ENCODE results near the gene SORCS2. TPM values are rescaled to one million over a fixed set of nuclear protein-coding genes. Genes with fewer than 3 reads are reported as not detected.
A peak's percentile ranks its signal among the peaks of the same experiment; 100 is the strongest.

The SORCS2 gene
- total RNA-seq, 1 donor from 2014 or later = 13.8 TPM

- H3K36me3 Mint-ChIP-seq (ENCODE audit: low read depth, unreplicated experiment) = peaks cover under 1% of the 10 kb centered on the region
- peaks cover 44% of the 10 kb centered on the region for H3K27me3 Mint-ChIP-seq (ENCODE audit: low read depth, unreplicated experiment)
- Histone ChIP-seq H3K9me3 (ENCODE audit: insufficient read depth, low read depth, low read length) (no peaks in the 10 kb centered on the region), H3K27me3 (ENCODE audit: insufficient read depth, low read length) (peaks cover 3% of the 10 kb centered on the region), H3K4me1 (ENCODE audit: insufficient read depth, low read length) (peaks cover 26% of the 10 kb centered on the region), H2AFZ (ENCODE audit: low read depth, low read length) (no peak overlapping the region), H3K9ac (ENCODE audit: low read length) (no peak overlapping the region), H4K20me1 (ENCODE audit: insufficient read depth, low read length) (no peaks in the 10 kb centered on the region), H3K79me2 (ENCODE audit: insufficient read depth, low read length) (no peaks in the 10 kb centered on the region), H3K4me2 (ENCODE audit: low read length) (no peak overlapping the region), H3K36me3 (ENCODE audit: insufficient read depth, low read length) (no peaks in the 10 kb centered on the region), H3K4me3 (ENCODE audit: insufficient read depth, low read depth, low read length) (no peak overlapping the region), H3K27ac (ENCODE audit: low read depth, low read length) (no peak overlapping the region)
- H3K9me3 Mint-ChIP-seq (ENCODE audit: unreplicated experiment) = peaks cover under 1% of the 10 kb centered on the region
- no peak overlapping the region for H3K27ac Mint-ChIP-seq (ENCODE audit: unreplicated experiment)
- no peak overlapping the region for H3K4me3 Mint-ChIP-seq (ENCODE audit: unreplicated experiment)
- FAIRE-seq (no peak), DNase-seq (ENCODE audit: low read depth) (no peak)
- TF ChIP-seq EZH2 (IDR thresholded peaks at IDR 0.05; ENCODE audit: insufficient read depth, low read length) (no peak), CTCF (IDR thresholded peaks at IDR 0.05; ENCODE audit: insufficient read depth, low read depth, low read length) (no peak)
- peaks cover 1% of the 10 kb centered on the region for H3K4me1 Mint-ChIP-seq (ENCODE audit: low read depth, unreplicated experiment)
These were observed 465.4 kb downstream of the SORCS2 start for GRCh38 chr4:7657545-7658297.

- TF ChIP-seq EZH2 (IDR thresholded peaks at IDR 0.05; ENCODE audit: insufficient read depth, low read length) (no peak), CTCF (IDR thresholded peaks at IDR 0.05; ENCODE audit: insufficient read depth, low read depth, low read length) (no peak)
- H3K9me3 ChIP-seq (ENCODE audit: insufficient read depth, low read depth, low read length) = no peaks in the 10 kb centered on the region
- peaks cover 4% of the 10 kb centered on the region for H3K9me3 Mint-ChIP-seq (ENCODE audit: unreplicated experiment)
- FAIRE-seq (no peak), DNase-seq (ENCODE audit: low read depth) (peak; percentile 66)
- no peak overlapping the region for H3K27ac ChIP-seq (ENCODE audit: low read depth, low read length)
- H3K27me3 Mint-ChIP-seq (ENCODE audit: low read depth, unreplicated experiment) = peaks cover 52% of the 10 kb centered on the region
- H3K79me2 ChIP-seq (ENCODE audit: insufficient read depth, low read length) = no peaks in the 10 kb centered on the region
- peaks cover 6% of the 10 kb centered on the region for H3K36me3 Mint-ChIP-seq (ENCODE audit: low read depth, unreplicated experiment)
- no peaks in the 10 kb centered on the region for H4K20me1 ChIP-seq (ENCODE audit: insufficient read depth, low read length)
- no peak overlapping the region for H2AFZ ChIP-seq (ENCODE audit: low read depth, low read length)
- H3K27ac Mint-ChIP-seq (ENCODE audit: unreplicated experiment) = no peak overlapping the region
- peaks cover 3% of the 10 kb centered on the region for H3K27me3 ChIP-seq (ENCODE audit: insufficient read depth, low read length)
- H3K36me3 ChIP-seq (ENCODE audit: insufficient read depth, low read length) = no peaks in the 10 kb centered on the region
- peaks cover 23% of the 10 kb centered on the region for H3K4me1 ChIP-seq (ENCODE audit: insufficient read depth, low read length)
- no peak overlapping the region for H3K4me3 Mint-ChIP-seq (ENCODE audit: unreplicated experiment)
- H3K9ac ChIP-seq (ENCODE audit: low read length) = no peak overlapping the region
- H3K4me2 ChIP-seq (ENCODE audit: low read length) = peak overlapping the region; percentile 11
- no peak overlapping the region for H3K4me3 ChIP-seq (ENCODE audit: insufficient read depth, low read depth, low read length)
- peaks cover 1% of the 10 kb centered on the region for H3K4me1 Mint-ChIP-seq (ENCODE audit: low read depth, unreplicated experiment)
These were observed 466.2 kb downstream of the SORCS2 start for GRCh38 chr4:7658341-7659204.

Data from astrocyte (in vitro differentiated cells and primary cell).